ENCODE results near the gene CIAPIN1. TPM values are rescaled to one million over a fixed set of nuclear protein-coding genes. Genes with fewer than 3 reads are reported as not detected.

The CIAPIN1 gene
- total and polyA plus RNA-seq, 8 donors: 48.6 to 87.7 (median 74.6) TPM

GRCh38 chr16:57379579-57379978 is 67.6 kb downstream of the CIAPIN1 start:
- H3K4me3 ChIP-seq: no peak overlapping the region
- H3K4me1 ChIP-seq: peaks cover 5 to 29% of the 10 kb centered on the region in 2 donors
- no peak overlapping the region for H3K27ac ChIP-seq
- intact Hi-C loops (cut with DNase I): no loop called here
- ATAC-seq: no peak
- DNase-seq: no peak
- TF ChIP-seq CTCF (IDR thresholded peaks at IDR 0.05): no peak
- H3K27me3 ChIP-seq: no peaks in the 10 kb centered on the region
- no peaks in the 10 kb centered on the region for H3K9me3 ChIP-seq
- peaks cover 0 to 9% of the 10 kb centered on the region in 2 donors for H3K36me3 ChIP-seq

Other genes starting within 250 kb of the CIAPIN1 start
- 10 to 100 TPM; 51.4 to 69.3 TPM for gene ARL2BP, start 202.1 kb downstream of the CIAPIN1 start, total RNA-seq
- gene ARL2BP, start 202.1 kb downstream of the CIAPIN1 start, polyA plus RNA-seq (ENCODE audit: insufficient read length in 6 of 6): 10 to 100 TPM; 64.7 to 76.1 (median 67.4) TPM
- 10 to 100 TPM; 50.6 to 70.6 TPM for gene PLLP, start 162.7 kb downstream of the CIAPIN1 start, total RNA-seq
- 1 to 10 TPM; 3.5 to 7.7 (median 4.6) TPM for gene PLLP, start 162.7 kb downstream of the CIAPIN1 start, polyA plus RNA-seq (ENCODE audit: insufficient read length in 6 of 6)
- gene CCL22, start 88.6 kb downstream of the CIAPIN1 start, total RNA-seq: 1 to 10 TPM; 1.6 to 2.4 TPM
- gene CCL22, start 88.6 kb downstream of the CIAPIN1 start, polyA plus RNA-seq (ENCODE audit: insufficient read length in 6 of 6): under 1 TPM; 0.08 to 0.22 (median 0.18) TPM
- gene CX3CL1, start 74.9 kb downstream of the CIAPIN1 start, total RNA-seq: 10 to 100 TPM; 20.3 to 27.8 TPM
- 10 to 100 TPM in 4 of 6 donors, 1 to 10 TPM in 2; 8.6 to 11.8 (median 10.5) TPM for gene CX3CL1, start 74.9 kb downstream of the CIAPIN1 start, polyA plus RNA-seq (ENCODE audit: insufficient read length in 6 of 6)
- 1 to 10 TPM; 1.1 to 6.4 TPM for gene CCL17, start 42.6 kb downstream of the CIAPIN1 start, total RNA-seq
- gene CCL17, start 42.6 kb downstream of the CIAPIN1 start, polyA plus RNA-seq (ENCODE audit: insufficient read length in 6 of 6): under 1 TPM in 1 of 6 donors, not detected in 5; 0.43 TPM
- 10 to 100 TPM; 47.3 to 48.8 TPM for gene COQ9, start 94 bp upstream of the CIAPIN1 start, total RNA-seq
- gene COQ9, start 94 bp upstream of the CIAPIN1 start, polyA plus RNA-seq (ENCODE audit: insufficient read length in 6 of 6): 10 to 100 TPM; 56.9 to 67.8 (median 61.2) TPM
- 10 to 100 TPM; 76.5 to 85.2 TPM for gene POLR2C, start 15.3 kb upstream of the CIAPIN1 start, total RNA-seq
- 10 to 100 TPM; 71.0 to 85.9 (median 81.9) TPM for gene POLR2C, start 15.3 kb upstream of the CIAPIN1 start, polyA plus RNA-seq (ENCODE audit: insufficient read length in 6 of 6)
- gene DOK4, start 39.1 kb upstream of the CIAPIN1 start, total RNA-seq: 100 to 1,000 TPM in 1 of 2 donors, 10 to 100 TPM in 1; 41.8 to 108 TPM
- 10 to 100 TPM; 27.7 to 34.4 (median 30.0) TPM for gene DOK4, start 39.1 kb upstream of the CIAPIN1 start, polyA plus RNA-seq (ENCODE audit: insufficient read length in 6 of 6)
- 1 to 10 TPM; 5.2 to 9.3 TPM for gene CCDC102A, start 89.2 kb upstream of the CIAPIN1 start, total RNA-seq
- gene CCDC102A, start 89.2 kb upstream of the CIAPIN1 start, polyA plus RNA-seq (ENCODE audit: insufficient read length in 6 of 6): 10 to 100 TPM; 11.5 to 18.4 (median 15.4) TPM
- under 1 TPM; 0.92 to 0.99 TPM for gene ADGRG5, start 95.3 kb upstream of the CIAPIN1 start, total RNA-seq
- 1 to 10 TPM in 1 of 6 donors, under 1 TPM in 5; 0.58 to 1.3 (median 0.72) TPM for gene ADGRG5, start 95.3 kb upstream of the CIAPIN1 start, polyA plus RNA-seq (ENCODE audit: insufficient read length in 6 of 6)
- gene ADGRG1, start 181.2 kb upstream of the CIAPIN1 start, total RNA-seq: 10 to 100 TPM; 53.2 to 78.4 TPM
- 10 to 100 TPM; 17.3 to 23.1 (median 18.9) TPM for gene ADGRG1, start 181.2 kb upstream of the CIAPIN1 start, polyA plus RNA-seq (ENCODE audit: insufficient read length in 6 of 6)
- 10 to 100 TPM in 1 of 2 donors, 1 to 10 TPM in 1; 1.1 to 29.8 TPM for gene ADGRG3, start 220.9 kb upstream of the CIAPIN1 start, total RNA-seq
- gene ADGRG3, start 220.9 kb upstream of the CIAPIN1 start, polyA plus RNA-seq (ENCODE audit: insufficient read length in 6 of 6): 1 to 10 TPM in 4 of 6 donors, under 1 TPM in 2; 0.70 to 1.9 (median 1.1) TPM
- gene DRC7, start 247.4 kb upstream of the CIAPIN1 start, total RNA-seq: 1 to 10 TPM in 1 of 2 donors, under 1 TPM in 1; 0.52 to 3.8 TPM
- gene DRC7, start 247.4 kb upstream of the CIAPIN1 start, polyA plus RNA-seq (ENCODE audit: insufficient read length in 6 of 6): 1 to 10 TPM; 1.1 to 4.3 (median 2.4) TPM

Data from left lung (tissue), 10 donors.